Measurements from ENCODE around the gene MYO6.

- TF ChIP-seq, protein P1, sequence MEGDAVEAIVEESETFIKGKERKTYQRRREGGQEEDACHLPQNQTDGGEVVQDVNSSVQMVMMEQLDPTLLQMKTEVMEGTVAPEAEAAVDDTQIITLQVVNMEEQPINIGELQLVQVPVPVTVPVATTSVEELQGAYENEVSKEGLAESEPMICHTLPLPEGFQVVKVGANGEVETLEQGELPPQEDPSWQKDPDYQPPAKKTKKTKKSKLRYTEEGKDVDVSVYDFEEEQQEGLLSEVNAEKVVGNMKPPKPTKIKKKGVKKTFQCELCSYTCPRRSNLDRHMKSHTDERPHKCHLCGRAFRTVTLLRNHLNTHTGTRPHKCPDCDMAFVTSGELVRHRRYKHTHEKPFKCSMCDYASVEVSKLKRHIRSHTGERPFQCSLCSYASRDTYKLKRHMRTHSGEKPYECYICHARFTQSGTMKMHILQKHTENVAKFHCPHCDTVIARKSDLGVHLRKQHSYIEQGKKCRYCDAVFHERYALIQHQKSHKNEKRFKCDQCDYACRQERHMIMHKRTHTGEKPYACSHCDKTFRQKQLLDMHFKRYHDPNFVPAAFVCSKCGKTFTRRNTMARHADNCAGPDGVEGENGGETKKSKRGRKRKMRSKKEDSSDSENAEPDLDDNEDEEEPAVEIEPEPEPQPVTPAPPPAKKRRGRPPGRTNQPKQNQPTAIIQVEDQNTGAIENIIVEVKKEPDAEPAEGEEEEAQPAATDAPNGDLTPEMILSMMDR (IDR thresholded peaks at IDR 0.05): no peak
- no peak for TF ChIP-seq ZFX (IDR thresholded peaks at IDR 0.05; ENCODE audit: borderline replicate concordance)
Measured at GRCh38 chr6:75863784-75864183, 114.7 kb downstream of the MYO6 start.

Measured in 22Rv1 (cell line).